Dermis blood vessel endothelial cell (primary cell): ENCODE measurements around the gene ATF3. TPM values are rescaled to one million over a fixed set of nuclear protein-coding genes. Genes with fewer than 3 reads are reported as not detected.

Experiments
- DNase-seq: peaks from one replicate; pipeline ENCODE4 v3.0.0; 2010
- total RNA-seq: library from RNA; depleted of rRNA; stranded (reverse); fragments of >200 nt; gene quantifications from 2 replicates; pipeline ENCODE4 v1.2.3, GENCODE V29; 2014

ATF3 gene, protein sequence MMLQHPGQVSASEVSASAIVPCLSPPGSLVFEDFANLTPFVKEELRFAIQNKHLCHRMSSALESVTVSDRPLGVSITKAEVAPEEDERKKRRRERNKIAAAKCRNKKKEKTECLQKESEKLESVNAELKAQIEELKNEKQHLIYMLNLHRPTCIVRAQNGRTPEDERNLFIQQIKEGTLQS
- total RNA-seq: 1.4 and 6.0 TPM in 2 replicates

DNA sequence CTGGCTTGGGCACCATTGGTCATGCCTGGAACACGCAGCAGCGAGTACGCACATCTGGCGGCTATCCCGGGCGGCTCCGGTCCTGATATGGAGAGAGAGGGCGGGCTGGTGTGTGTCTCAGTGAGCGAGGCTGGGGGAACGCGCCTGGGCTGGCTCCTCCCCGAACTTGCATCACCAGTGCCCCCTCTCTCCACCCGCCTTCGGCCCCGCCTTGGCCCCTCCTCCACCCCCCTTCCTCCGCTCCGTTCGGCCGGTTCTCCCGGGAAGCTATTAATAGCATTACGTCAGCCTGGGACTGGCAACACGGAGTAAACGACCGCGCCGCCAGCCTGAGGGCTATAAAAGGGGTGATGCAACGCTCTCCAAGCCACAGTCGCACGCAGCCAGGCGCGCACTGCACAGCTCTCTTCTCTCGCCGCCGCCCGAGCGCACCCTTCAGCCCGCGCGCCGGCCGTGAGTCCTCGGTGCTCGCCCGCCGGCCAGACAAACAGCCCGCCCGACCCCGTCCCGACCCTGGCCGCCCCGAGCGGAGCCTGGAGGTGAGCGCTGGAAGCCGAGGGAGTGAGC, at the start of gene ATF3:
Gene ATF3, plus strand, starts transcription at position 370 of the 567 bp plus-strand sequence. CDS start 6,261 bp downstream, outside the sequence.
- peak; percentile 98 for DNase-seq

DNA sequence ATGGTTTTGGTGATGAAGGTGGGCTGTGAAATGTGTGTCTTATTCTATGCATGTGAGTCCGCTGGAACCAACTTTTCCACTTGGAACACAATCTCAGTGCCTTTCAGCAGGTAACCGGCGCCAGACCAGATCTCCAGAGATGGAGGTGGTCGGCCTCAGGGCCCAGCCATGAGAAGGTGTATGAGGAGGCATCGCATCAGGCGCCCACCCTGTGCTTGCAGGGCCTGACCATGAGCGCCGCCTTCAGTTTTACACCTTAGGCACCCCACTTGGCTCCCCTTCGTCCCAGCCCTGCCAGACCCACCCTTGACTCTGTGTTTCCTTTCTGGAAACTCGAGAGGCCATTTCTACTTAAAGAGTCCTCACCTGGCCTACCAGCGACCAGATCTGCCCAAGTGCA, 48.6 kb upstream of the ATF3 start:
- DNase-seq: no peak

DNA sequence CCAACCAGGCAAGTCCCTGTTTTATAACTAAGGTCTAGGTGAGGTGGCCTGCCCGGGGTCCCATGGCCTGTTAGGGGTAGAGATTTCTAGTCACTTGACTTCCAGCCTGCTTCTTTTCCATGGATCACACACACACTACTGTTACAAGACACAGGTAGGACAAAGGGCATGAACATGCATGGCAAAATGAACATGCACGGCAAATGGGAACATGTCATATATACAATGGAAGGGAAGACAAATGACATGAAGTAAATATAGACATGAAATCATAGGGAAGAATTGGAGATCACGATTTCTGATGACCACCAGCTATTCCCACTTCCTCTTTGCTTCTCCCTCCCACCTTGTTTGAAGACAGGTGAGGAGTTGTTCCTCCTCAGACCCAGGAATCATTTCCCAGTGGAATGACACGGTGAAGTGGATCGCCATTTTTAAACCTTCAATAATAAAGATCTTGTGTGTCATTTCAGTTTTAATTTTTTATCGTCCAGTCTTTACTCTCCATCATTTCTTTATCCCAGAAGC, 47.6 kb upstream of the ATF3 start:
- DNase-seq: no peak

DNA sequence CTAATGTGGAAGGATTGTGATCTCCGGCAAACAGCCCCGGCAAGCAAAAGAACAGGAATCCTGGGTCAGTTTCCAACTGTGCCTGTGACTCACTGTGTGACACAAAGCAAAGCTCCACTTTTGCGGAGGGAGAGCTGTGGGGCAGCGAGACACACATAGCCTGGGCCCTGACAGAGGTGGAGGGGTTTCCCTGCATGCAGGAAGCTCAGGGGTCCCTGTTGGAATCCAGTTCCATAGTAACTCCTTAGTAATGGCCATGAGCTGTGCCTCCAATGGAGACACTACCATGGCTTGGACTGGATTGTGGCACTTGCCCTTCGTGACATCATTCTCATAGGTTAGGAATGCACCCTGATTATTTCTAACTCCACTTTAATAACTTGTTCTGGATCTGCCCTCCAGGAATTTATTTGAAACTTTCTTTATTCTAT, 47.0 kb upstream of the ATF3 start:
- peak; percentile 49 for DNase-seq

DNA sequence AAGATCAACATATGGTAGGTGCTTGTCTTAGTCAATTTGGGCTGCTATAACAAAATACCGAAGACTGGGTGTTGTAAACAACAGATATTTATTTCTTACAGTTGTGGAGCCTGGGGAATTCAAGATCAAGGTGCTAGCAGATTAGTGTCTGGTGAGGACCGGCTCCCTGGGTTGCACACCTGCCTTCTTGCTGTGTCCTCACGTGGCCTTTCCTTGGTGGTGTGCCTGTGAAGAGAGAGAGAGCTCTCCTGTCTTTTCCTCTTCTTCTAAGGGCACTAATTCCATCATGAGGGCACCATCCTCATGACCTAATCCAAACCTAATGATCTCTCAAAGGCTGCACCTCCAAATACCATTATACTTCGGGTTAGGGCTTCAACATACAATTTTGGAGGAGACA, 45.8 kb upstream of the ATF3 start:
- no peak for DNase-seq

DNA sequence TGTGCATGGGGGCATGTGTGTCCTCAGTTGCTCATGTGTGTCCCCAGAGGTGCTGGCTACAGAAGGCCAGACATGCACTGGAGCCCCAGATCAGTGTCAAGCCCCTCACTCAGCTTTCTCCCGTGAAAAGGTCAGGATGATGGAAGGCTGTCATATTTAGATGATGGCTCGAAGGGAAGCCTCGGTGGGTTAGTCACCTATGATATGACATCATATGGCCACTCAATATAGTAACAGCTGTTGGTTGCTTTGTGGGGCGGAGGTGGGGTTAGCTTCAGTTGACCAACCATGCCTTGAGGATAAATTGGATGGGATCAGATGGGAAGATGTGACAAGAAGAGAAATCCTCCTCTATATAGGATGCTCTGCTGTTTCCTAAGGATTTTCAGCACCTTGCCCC, 43.5 kb upstream of the ATF3 start:
- no peak for DNase-seq

DNA sequence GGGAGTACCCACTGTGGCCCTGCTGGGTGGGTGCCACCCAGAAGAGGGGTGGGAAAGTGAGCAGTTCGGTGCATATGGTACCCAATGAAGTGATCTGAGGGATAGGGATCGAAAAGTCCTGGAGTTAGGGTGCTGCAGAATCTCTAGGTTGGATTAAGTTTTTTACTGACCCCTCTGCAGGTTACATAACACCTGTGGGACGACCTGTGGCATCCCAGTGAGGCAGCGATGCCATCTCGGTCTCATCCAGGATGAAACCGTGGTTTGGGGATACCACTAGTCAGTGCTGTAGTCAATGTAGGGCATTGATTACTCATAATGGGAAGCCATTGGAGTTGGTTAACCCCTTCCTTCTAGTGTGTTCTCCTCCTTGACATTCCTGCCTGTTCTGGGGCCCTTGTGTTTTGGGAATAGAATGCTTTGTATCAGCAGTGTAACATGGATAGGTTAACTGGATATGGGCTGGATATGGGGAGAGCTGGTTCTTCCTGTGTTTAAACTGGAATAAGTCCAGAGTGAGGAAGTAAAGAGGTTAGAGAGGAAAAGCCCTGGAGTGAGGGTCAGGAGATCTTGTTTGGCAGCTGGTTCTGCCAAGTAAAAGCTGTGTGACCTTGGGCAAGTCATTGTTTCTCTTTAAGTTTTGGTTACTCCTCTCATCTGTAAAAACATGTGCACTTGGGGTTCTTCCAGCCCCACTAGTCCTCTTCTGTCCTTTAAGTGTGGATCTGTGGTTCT, 42.8 kb upstream of the ATF3 start:
- DNase-seq: peak; percentile 13

DNA sequence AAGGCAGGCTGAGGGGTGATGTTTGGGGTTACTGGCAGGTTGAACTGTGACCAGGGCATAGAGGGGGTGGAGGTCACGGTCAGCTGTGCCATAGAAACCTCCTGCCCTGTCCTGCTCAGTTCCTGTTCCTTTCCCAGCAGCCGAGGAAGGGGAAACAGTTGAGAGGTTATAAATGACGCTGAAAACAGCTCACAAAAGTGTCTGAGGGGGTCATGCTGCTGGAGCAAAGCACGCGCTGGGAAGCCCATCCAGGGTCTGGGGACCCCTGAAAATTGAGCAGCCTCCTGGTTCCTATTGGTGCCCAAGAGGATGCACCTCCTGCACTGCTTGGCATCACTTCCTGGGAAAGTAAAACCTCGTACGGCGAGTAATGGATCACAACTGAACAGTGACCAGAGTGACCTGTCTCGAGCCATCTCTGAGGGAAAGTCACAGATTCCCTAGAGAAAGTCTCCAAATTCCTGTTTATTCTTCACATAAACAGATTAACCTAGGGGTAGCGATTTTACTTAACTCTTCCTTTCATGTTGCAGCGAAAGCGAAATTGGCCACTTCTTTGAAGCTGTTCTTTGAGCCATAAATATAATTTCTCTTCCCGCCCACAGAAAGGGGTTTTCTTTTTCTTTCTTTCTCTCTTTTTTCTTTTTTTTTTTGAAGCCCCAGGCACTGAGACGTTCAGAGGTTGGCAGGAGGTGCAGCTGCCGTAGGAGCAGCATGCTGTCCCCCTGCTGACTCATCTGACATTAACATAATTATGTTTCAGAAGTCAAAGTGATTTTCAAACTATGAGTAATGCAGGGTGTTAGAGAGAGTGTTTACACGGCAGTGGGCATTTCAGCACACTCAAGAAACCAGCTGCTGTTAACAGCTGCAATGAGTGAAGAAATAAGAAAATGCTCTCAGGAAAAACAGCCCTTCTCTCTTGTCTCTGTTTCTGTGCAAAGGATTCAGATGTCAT, 41.8 kb upstream of the ATF3 start:
- peak; percentile 83 for DNase-seq

DNA sequence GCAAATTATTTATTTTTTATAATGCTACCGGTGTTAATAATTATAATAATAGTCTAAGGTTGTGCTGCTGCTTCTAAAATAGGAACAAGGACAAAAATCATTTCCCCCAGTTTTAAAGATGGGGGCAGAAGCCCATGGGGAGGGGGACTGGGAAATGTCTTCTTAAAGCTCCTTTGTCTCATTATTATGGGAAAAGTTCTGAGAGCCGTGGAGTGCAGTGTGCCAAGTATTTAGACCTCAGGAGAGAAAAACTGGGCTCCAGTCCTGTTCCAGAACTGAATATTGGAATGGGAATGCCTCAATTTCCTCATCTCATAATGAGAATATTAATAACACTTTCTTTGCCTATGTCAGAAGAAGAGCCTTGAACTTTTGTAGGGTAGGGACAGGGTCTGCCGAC, 40.9 kb upstream of the ATF3 start:
- DNase-seq: no peak

DNA sequence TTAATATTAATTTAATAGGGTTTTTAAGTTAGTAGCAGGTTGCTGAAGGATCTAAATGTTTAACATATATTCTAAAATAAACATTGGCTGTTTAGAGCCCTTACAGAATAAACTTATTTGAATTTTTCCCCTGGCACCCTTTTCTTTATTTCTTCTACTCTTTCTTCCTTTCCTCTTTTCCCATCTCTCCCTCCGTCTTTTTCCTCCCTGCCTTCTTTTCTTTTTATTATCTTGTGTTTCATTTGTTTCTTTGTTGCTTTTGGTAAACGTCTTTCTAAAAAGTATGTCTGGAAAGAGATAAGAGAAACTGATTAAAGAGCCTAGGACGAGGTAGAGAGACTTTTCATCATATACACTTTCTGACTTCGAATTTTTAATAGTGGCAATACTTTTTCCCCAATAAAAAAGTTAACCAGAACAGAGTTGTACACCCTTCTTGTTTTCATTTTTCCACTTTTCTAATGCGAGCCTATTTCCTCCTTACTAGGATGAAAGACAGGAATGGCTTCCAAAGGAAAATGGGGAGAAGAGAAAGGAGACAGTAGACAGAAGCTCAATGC, 39.5 kb upstream of the ATF3 start:
- DNase-seq: no peak

DNA sequence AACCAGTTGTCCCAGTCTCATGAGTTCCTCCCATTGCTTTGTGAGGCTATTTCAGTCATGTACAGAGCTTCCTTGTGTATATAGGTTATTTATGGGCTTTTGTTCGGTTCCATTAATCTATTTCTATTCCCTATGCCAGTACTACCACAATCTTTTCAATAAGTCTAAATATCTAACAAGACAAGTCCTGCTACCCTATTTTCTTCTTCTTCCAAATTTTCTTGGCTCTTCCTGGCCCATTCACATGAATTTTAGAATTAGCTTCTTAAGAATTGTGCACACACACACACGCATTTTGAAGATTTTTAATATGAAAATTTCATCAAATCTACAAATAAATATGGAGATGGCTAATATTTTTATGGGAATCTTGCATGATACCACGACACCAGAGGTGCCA, 33.8 kb upstream of the ATF3 start:
- no peak for DNase-seq

DNA sequence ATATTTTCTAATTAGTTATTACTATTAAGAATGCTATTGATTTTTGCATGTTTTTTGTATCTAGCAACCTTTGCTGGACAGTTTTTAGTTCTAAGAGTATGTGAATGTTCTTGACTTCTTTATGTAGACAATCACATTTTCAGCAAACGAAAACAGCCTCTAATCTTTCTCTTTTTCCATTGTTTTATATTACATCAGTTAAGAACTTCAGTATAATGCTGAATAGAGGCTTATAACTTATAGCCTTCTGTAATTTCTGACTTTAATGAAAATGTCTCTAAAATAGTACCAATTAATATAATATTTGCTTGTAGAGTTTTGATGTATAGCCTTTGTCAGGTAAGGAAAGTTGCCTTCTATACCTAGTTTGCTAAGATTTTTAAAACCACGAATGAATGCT, 33.2 kb upstream of the ATF3 start:
- DNase-seq: no peak

DNA sequence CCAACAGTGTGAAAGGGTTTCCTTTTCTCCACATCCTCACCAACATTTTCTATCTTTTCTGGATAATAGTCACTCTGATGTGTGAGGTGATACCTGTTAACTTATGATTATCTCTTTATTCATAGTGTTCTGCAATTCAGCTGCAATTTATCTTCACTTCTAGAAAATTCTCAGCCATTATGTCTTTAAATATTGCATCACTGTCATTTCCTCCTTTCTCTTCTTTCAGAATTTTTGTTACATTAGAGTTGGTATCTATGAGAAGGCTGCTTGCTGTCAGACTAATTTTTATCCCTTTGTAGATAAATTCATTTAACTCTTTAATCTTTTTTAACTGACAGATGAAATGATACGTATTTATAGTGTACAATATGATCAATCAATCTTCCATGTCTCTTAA, 30.5 kb upstream of the ATF3 start:
- no peak for DNase-seq

DNA sequence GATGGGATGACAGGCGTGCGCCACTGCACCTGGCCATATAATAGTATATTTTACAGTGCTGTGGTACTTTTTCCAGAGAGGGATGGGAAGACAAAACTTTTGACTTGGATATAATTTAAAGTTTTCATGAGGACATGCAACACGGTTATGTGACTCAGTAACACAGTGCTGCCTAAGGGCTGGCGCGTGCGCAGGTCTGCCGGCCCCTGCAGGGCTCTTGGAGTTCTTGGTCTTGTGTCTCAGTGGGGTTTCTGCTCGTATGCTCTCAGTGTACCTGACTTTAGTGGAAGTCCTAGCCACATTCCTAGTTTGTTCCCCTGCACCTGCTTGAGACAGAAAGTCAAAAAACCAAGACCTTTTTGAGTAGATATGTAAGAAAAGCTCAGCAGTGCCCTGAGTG, 27.5 kb upstream of the ATF3 start:
- no peak for DNase-seq

DNA sequence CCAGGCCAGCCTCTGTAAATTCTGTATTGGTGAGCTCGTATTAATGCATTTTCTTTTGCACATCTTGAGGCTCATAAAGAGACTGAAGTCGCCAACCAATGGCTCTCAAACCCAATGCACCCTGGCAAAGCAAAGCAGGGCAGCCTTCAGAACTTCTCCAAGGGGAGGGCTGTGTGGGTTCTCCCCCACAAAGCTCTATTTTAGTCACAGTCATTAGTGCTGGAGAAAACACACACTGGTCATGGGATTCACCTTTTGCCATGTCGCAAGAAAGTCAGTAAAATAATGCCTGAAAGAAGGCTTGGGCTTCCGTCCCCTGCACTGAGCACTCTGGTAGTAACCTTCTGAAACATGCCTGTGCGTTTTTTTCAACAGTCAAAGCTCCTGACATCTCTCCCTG, 26.3 kb upstream of the ATF3 start:
- DNase-seq: no peak

DNA sequence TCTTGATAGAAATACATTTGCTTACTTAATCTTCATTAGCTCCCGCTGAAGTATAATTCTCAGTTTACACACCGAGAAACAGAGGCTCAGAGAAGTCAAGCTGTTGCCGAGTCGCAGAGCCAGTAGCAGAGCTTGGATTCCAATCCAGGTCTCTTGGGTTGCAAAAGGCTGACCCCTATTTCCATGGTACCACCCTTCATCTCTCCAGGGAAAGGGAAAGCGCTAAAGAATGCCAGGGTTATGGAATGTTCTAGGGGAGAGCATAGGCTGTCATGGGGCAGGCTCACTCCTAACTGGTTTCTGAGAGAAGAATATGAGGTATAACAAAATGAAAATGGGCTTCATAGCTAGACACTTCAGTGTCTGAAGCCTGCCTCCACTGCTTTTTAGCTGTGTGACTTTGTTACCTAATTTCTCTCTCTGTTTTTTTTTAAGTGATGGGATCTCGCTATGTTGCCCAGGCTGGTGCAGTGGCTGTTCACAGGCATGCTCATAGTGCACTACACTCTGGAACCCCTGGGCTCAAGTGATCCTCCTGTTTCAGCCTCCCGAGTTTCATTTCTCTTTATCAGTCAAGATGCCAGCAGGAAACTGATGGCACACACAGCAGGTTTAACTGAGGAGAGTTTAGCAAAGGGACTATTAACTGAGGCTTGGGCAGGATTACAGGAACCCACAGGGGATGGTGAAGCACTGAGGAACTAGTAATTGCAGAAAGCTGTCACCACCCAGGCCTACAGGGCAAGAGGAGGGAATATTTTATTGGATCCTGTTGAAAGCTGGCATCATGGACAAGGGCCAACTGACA, 25.5 kb upstream of the ATF3 start:
- DNase-seq: no peak

DNA sequence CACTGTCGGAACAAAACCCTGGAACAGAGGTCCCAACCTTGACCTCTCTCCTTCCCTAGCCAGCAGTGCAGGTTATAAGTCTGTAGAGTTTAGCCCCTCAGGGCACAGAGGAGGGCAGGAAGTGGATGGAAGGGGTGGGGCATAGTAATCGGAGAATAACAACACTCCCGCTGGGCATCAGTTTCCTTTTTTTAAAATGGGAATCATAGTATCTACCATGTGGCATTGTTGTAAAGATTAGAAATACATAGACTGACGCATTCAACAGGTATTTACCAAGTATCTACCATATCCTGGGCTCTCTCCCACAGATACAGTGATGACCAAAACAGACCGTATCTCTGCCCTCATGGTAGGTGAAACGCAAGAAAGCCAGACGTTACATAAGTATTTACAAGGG, 24.9 kb upstream of the ATF3 start:
- no peak for DNase-seq

DNA sequence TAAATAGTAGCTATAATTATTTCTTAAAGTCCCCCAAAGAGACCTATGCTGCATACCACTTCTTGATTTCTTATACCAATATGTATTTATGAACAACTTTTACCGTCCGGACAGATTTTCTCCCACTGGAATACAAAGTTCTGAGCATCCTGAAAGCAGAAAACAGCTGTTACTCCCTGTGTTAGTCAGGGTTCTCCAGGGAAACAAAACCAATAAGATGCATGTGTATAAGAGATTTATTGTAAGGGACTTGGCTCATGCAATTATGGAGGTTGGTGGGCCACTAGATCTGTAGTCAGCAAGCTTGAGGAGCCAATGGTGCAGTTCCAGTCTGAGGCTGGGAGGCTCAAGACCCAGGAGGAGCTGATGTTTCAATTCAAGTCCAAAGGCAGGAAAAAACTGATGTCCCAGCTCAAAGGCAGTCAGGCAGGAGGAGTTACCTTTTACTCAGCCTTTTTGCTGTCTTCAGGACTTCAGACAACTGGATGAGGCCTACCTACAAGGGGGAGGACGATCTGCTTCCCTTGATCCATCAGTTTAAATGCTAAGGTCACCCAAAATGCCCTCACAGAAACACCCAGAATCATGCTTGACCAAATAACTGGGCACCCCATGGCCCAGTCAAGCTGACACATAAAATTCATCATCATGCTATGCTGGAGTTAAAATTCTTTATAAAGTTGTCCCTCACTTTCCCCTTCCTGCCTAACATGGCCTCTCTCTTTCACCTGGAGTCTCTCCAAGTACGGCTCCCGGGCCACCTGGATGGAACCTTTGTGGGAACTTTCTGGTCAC, 24.3 kb upstream of the ATF3 start:
- no peak for DNase-seq

DNA sequence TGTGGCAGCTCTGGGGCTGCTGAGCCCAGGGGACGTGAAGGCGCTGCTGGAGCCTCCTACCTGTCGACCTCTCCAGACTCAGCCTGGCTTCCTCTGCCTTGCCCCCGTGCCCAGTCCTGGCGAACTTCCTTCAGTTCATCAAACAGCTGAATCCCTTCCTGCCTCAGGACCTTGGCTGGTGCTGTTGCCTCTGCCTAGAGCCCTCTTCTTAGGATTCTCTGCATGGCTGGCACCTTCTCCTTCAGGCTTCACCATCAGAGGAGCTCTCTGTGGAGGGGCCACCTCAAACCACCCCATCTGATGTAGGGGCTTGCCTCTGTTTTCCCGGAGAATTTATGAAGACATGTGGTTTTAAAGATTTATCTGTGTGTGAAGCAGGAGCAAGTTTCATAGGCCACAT, 23.4 kb upstream of the ATF3 start:
- DNase-seq: no peak

DNA sequence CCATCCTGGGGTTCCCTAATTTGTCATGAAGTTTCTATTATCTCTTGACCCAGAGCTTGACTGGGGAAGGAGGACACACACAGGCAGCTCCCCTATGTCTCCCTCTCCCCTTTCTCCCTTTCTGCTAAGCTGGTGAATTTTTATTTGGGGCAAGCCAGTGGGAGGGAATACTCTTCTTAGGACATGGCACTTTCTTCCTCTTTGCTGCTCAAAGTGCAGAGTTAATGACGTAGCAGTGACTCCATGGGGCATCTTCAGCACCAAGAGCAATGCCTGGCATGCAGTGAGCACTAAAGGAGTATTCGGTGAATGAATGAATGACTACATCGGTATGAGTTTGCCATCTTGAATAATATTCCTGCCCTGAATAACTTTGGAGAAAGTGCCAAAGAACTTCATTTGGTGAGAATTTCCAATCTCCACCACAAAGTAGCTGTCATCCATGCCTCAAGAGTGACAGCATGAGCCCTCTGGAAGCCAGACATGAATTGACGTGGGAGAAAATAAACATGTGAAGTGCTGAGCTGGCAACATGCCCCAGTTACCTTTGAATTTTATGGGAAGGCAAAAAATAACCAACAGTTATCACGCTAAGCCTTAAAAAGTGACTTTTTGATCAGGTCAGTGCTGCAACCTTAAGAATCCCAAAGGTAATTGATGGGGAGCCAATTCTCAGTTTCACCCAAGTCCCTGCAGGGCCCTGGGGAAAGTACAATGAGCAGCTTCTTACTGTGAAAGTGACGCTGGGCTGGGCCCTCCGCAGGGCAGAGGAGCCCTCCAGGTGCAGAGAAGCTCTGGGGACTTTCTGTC, 22.1 kb upstream of the ATF3 start:
- no peak for DNase-seq
